Measurements from ENCODE around the gene SWT1. TPM values are rescaled to one million over a fixed set of nuclear protein-coding genes. Genes with fewer than 3 reads are reported as not detected.

The SWT1 gene
- total RNA-seq, 8 experiments from 2014 or later: 5.2 to 17.0 (median 10.7) TPM

DNA sequence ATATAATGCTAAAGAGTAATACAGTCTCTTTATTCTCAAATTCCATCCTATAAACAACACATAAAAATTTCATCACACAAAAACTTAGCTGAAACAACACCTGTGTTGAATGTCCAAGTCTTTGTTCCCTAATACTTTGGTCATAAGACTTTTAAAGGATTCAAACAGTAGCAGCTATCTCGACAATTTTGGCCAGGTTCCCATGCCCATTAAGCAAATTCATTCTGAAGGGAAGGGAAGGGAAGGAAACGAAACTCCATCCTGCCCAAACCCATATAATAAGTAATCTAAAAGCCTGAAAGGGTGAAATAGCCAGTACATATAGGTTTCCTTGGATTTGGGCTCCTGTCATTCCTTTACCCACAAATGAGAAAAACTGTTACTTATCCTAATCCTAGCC is 152.6 kb downstream of the SWT1 start:
- in situ Hi-C loops (cut with MboI; ENCODE audit: low pct_unique_long_range_greater_than_20kb in 2 of 9, low sequenced_read_pairs in 9 of 9, unreplicated experiment in 9 of 9): loop anchor here in 3 of 9 experiments (25.0 kb wide), 3 partner anchors 178 to 353 kb away; no protein-coding TSS in a partner anchor
- ATAC-seq (replicated peaks in 6 of 8): no peak
- 0 to 91% (median 50%) methylated on average over 1 to 2 of the region's 2 CpGs; no CpG with 5 or more reads in 2 of the 10 experiments for WGBS, 10 experiments
- Histone ChIP-seq H3K4me3 (no peak overlapping the region), H3K27ac (no peak overlapping the region), H3K4me1 (replicated peaks in 1 of 2) (peaks cover 11 to 32% of the 10 kb centered on the region in 2 donors)

DNA sequence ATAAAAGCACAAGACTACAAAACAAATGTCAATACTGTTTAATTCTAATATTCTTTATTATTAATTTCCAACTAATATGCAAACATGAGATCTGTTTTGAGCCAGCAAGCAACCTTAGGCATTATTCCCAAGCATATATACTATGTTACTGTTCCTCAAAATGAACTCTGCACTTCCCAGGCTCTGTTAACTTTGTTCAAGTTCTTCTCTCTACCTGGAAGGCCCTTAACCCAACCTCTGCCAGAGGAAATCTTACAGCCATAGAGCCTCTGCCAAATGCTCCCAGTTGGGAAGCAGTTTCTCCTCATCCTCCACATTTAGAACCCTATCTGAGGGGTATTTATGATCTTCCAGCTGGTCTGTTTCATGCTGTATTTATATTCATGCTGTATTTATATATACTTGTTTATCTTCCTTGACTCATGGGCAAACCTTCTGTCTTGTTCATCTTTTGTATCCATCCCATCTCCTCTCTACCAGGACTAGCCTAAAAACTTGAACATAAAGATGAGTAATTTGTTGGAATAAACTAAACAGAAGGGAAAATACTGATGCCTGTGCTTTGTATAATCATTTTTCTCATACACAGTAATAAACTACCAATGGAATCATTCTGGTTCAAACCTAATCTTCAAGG is 154.7 kb downstream of the SWT1 start:
- Histone ChIP-seq H3K27ac (no peak overlapping the region), H3K4me1 (replicated peaks in 1 of 2) (peaks cover 11 to 32% of the 10 kb centered on the region in 2 donors), H3K4me3 (no peak overlapping the region)
- no peak for ATAC-seq (replicated peaks in 6 of 8)
- in situ Hi-C loops (cut with MboI; ENCODE audit: low pct_unique_long_range_greater_than_20kb in 2 of 9, low sequenced_read_pairs in 9 of 9, unreplicated experiment in 9 of 9): loop anchor here in 3 of 9 experiments (25.0 kb wide), 3 partner anchors 176 to 351 kb away; no protein-coding TSS in a partner anchor

DNA sequence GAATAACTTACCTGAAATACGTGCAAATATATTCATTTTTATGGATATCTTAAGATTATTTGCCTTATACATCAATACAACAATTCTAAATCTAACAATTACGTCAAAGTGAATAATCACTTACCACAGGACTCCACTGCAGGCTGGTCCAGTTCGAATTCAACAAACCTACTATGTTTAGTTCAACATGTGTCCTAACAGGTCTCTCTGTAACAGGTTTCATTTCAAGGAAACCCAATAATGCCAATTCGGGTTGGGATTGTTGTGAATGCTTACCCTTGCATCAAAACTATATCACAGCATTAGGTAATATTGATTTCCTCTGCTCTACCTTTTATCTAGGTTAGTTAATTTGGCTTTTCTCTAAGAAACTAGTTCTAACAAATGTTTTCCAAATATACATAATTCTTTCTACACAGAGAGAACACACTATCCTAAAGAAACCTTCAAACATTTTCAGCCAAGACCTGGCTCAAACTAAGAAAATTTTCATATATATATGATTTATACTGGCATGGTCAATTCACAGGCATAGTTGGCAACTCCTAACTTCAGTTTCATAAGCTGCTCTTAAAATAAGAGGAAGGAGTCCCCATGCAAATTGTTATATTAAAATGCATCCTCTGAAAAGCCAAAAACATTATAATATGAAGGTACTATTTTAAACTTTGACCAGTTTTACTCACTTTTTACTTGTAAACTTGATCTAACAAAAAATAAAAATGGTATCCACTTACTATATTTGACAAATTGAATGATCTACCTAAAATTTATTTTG is 155.6 kb downstream of the SWT1 start:
- no peak for ATAC-seq (replicated peaks in 6 of 8)
- 77 to 98% (median 87%) methylated on average over 2 to 4 of the region's 4 CpGs for WGBS, 10 experiments
- Histone ChIP-seq H3K27ac (no peak overlapping the region), H3K4me3 (no peak overlapping the region), H3K4me1 (replicated peaks in 1 of 2) (peaks cover 12 to 32% of the 10 kb centered on the region in 2 donors)
- in situ Hi-C loops (cut with MboI; ENCODE audit: low pct_unique_long_range_greater_than_20kb in 2 of 9, low sequenced_read_pairs in 9 of 9, unreplicated experiment in 9 of 9): loop anchor here in 3 of 9 experiments (25.0 kb wide), 3 partner anchors 175 to 350 kb away; no protein-coding TSS in a partner anchor

DNA sequence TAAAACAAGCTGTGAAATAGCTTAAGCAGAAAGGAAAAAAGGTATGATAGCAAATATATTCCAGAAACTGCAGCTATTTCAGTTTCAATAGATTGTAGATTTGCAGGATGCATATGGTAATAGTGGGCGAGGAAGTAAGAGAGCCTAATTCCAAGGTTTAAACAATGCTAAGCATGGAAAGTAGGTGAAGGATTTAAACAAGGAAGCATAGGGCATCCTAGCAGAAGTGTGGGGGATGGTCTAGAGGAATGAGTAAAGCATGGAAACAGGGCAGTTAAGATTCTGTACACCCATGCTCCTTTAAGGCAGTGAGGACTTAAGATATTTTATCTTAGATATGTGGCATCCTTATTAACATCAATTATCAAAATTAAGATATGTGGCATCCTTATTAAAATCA is 157.4 kb downstream of the SWT1 start:
- Histone ChIP-seq H3K27ac (no peak overlapping the region), H3K4me1 (replicated peaks in 1 of 2) (peaks cover 20 to 45% of the 10 kb centered on the region in 2 donors), H3K4me3 (peak overlapping the region; percentile 66 to 95 (median 89))
- 0 to 8% (median 0%) methylated on average over 1 of the region's 1 CpG; no CpG with 5 or more reads in 3 of the 10 experiments for WGBS, 10 experiments
- in situ Hi-C loops (cut with MboI; ENCODE audit: low pct_unique_long_range_greater_than_20kb in 2 of 9, low sequenced_read_pairs in 9 of 9, unreplicated experiment in 9 of 9): loop anchor here in 3 of 9 experiments (25.0 kb wide), 3 partner anchors 173 to 348 kb away; no protein-coding TSS in a partner anchor
- ATAC-seq (replicated peaks in 6 of 8): no peak

DNA sequence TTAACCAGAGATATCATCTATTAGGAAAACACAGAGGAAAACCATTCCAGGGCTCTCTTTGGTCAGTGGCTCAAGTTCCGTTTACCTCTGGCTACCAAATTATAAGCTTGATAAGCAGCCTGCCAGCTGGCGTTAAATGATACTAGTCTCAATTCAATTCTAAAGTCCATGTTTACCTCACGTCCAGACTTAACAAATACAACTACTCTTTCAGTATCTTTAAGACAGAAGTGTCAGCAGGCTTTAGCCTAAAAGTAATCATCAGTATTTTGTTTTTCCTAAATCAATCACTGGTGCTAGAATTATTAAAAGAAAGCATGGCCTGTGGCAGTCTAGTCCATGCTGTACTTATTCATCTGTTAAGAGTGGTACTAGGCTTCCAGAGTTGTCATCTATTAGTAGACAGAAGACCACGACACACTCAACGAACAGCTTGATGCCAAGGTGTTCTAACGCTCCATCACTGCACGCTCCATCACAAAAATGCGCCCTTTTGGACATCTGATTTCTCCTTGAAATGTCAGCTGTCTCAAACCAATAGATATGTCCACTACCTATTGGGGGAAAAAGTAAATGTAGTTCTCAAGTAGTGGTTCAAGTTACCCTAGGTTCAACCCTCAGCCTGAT is 158.6 kb downstream of the SWT1 start:
- in situ Hi-C loops (cut with MboI; ENCODE audit: low pct_unique_long_range_greater_than_20kb in 2 of 9, low sequenced_read_pairs in 9 of 9, unreplicated experiment in 9 of 9): loop anchor here in 3 of 9 experiments (25.0 kb wide), 3 partner anchors 172 to 347 kb away; no protein-coding TSS in a partner anchor
- Histone ChIP-seq H3K4me1 (replicated peaks in 1 of 2) (peaks cover 20 to 45% of the 10 kb centered on the region in 2 donors), H3K4me3 (peak overlapping the region; percentile 66 to 95 (median 89)), H3K27ac (peak overlapping the region in 1 of 2 donors; percentile 96)
- WGBS, 10 experiments: 0 to 26% (median 0%) methylated on average over 2 to 8 of the region's 8 CpGs
- peak in 6 of 8 experiments; percentile 0 to 1 (median 0) for ATAC-seq (replicated peaks in 6 of 8)

DNA sequence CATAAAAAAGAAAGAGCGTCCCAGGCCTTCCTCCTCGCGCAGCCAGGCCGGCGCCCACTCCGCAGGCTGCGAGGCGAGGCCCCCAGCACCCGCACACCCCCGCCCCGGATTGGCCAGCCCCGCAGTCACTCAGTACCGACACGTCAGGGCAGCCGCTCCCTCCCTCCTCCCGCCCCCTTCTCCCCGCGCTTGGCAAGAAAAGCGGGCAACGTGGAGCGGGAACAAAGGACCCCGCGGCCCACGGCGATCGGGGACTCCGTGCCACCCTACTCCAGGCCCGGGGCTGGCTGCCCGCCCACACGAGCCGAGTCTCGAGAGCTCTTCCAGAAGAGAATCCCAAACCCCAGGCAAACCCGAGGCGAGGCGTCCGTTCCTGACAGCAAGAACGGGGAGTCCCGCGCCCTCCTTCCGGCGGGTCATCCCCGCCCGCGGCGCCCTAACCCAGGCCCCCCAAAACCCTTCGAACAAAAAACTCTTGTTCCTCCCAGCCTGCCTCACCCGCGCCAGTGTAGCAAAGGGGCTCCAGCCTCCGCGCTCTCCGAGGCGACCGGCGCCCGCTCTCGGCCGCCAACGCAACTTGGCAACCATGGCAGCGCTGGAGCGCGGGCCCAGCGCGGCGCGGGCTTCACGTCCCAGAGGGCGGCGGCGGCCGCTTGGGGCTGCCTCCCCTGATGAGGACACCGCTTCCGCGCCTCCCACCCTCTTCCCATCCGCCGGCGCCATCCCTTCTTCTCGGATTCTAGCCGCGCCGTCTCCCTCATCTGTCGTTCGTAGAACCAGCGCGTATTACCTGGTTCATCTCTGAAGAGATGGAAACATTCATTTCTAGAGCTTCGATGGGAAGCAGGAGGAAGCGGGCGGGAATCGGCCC is 159.4 kb downstream of the SWT1 start:
- H3K4me3 ChIP-seq: peak overlapping the region; percentile 66 to 95 (median 89)
- in situ Hi-C loops (cut with MboI; ENCODE audit: low pct_unique_long_range_greater_than_20kb in 2 of 9, low sequenced_read_pairs in 9 of 9, unreplicated experiment in 9 of 9): loop anchor here in 3 of 9 experiments (25.0 kb wide), 3 partner anchors 171 to 346 kb away; no protein-coding TSS in a partner anchor
- peak; percentile 53 to 79 (median 75) for ATAC-seq (replicated peaks in 6 of 8)
- H3K27ac ChIP-seq: peak overlapping the region; percentile 94 to 96
- H3K4me1 ChIP-seq (replicated peaks in 1 of 2): peaks cover 20 to 44% of the 10 kb centered on the region in 2 donors
- 0 to 5% (median 0%) methylated on average over 2 to 30 of the region's 88 CpGs; no CpG with 5 or more reads in 4 of the 10 experiments for WGBS, 10 experiments

DNA sequence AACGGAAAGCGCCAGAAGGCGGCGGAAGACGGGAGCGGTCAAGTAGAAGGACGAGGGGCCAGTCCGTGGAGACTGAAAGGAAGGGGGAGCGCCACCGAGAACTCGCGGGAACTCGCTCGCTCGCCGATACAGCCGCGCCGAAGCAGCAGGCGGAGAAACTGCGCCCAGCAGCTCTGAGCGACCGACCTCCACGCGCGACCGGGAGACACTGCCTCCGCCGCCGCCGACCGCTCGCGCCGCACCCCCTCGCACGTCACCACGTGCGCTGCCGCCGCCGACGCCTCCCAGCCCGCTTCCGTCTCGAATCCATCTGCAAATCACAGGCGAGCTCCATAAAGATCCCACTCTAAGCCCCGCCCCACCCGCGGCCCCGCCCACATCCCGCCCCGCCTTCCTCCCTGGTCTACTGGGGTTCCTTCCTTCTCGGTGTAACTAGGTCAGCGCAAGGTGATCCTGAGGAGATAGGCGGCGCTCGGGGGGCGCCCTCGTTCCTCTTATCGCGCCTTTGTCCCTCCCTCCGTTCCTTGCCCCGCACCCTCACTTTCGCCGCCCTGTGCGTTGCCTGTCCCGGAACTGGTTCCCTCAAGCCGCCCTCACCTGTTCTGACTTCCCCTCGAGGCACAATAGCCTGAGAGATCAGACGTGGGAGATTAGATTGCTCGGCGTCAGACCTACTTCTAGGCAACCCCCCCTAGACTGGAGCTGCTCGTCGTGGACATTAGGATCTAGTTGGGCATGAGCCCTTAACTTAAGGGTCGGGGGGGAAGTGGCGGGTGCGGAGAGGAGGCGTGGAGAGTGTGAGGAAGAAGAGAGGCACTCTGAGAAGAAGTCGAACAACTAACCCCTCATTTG is 160.3 kb downstream of the SWT1 start, which contains the start of gene IVNS1ABP:
IVNS1ABP (minus strand) TSS at position 210 of the 852 bp plus-strand sequence. CDS start 7,750 bp downstream, outside the sequence.
- peak; percentile 73 to 83 (median 79) for ATAC-seq (replicated peaks in 6 of 8)
- H3K4me3 ChIP-seq: peak within 1 kb of the TSS; percentile 66 to 95 (median 89)
- WGBS, 10 experiments: 0 to 16% (median 0%) methylated on average over 1 to 32 of the region's 80 CpGs; no CpG with 5 or more reads in 3 of the 10 experiments
- H3K4me1 ChIP-seq (replicated peaks in 1 of 2): peaks cover 16 to 35% of the 10 kb centered on the region in 2 donors
- in situ Hi-C loops (cut with MboI; ENCODE audit: low pct_unique_long_range_greater_than_20kb in 2 of 9, low sequenced_read_pairs in 9 of 9, unreplicated experiment in 9 of 9): loop anchor here in 3 of 9 experiments (25.0 kb wide), 3 partner anchors 170 to 345 kb away; no protein-coding TSS in a partner anchor
- peak within 1 kb of the TSS; percentile 94 to 96 for H3K27ac ChIP-seq

DNA sequence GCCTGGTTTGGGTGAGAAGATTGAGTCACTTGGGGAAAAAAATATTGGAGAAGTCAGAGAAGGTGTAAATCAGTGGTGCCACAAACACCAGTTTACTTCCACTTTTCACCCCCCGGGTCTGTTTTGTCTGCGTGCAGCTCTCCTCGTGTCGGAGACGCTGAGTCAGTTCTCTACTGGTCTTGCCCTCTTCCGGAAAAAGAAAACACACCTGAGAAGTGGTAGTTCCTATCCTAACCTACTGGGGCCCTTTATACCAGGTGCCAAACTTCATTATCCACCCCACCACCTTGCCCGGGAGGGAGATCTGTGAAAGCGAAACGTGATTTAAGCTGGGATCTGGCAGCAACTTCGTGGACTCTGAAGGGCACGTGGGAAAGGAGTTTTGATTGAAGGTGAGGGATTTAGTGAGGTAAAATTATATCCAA is 160.9 kb downstream of the SWT1 start:
- WGBS, 10 experiments: 6 to 87% (median 50%) methylated on average over 2 to 8 of the region's 11 CpGs; no CpG with 5 or more reads in 1 of the 10 experiments
- in situ Hi-C loops (cut with MboI; ENCODE audit: low pct_unique_long_range_greater_than_20kb in 2 of 9, low sequenced_read_pairs in 9 of 9, unreplicated experiment in 9 of 9): loop anchor here in 3 of 9 experiments (25.0 kb wide), 3 partner anchors 169 to 344 kb away; no protein-coding TSS in a partner anchor
- Histone ChIP-seq H3K4me1 (replicated peaks in 1 of 2) (peaks cover 16 to 29% of the 10 kb centered on the region in 2 donors), H3K27ac (peak overlapping the region; percentile 72 to 73), H3K4me3 (peak overlapping the region; percentile 66 to 95 (median 89))
- peak in 1 of 8 experiments; percentile 0 for ATAC-seq (replicated peaks in 6 of 8)

DNA sequence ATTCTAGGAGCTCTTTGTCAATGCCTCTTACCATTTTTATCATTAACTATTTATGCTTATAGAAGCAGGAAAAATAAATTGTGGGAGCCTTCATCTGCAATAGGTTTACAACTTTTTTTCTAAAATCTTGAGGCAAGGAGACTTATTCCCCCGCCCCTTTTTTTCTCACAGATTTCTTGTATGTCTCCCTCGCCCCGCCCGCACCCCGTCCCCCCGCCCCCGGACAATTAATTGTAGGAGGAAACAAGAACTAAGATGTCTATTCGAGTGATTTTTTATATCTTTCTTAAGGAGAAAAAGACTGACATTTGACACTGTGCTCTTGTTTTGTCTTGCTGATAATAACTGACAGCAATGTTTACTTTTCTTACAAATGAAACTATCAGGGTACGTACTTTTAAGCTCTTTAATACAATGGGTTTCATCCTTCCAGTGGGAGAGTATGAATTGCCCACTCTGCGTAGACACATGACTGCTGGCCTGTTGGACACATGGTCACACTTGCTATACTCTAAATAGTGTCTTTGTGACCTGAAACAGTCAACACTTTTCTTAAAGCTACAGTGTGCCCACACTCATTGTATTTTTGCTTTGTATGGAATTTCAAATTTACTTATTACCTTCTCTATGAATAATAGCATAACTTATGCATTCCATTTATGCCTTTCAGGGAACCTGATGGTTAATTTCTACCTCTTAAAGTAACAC is 161.6 kb downstream of the SWT1 start:
- Histone ChIP-seq H3K4me3 (peak overlapping the region in 2 of 5 donors; percentile 89 to 95), H3K4me1 (replicated peaks in 1 of 2) (peaks cover 12 to 22% of the 10 kb centered on the region in 2 donors), H3K27ac (no peak overlapping the region)
- ATAC-seq (replicated peaks in 6 of 8): no peak
- in situ Hi-C loops (cut with MboI; ENCODE audit: low pct_unique_long_range_greater_than_20kb in 2 of 9, low sequenced_read_pairs in 9 of 9, unreplicated experiment in 9 of 9): loop anchor here in 3 of 9 experiments (25.0 kb wide), 3 partner anchors 169 to 344 kb away; no protein-coding TSS in a partner anchor
- WGBS, 10 experiments: 40 to 100% (median 75%) methylated on average over 1 to 4 of the region's 10 CpGs; no CpG with 5 or more reads in 3 of the 10 experiments

DNA sequence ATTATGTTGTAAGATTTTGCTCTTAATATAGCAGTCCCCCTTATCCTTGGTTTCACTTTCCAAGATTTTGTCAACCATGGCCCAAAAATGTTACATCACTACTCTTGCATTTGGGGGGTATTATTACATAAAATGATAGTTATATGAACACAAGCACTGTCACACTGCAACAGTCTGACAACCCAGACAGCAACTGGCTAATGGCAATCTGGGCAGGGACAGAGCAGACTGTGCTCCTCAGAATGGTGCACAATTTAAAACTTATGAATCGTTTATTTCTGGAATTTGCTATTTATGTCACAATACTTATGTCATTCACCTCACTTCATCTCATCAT is 162.1 kb downstream of the SWT1 start:
- Histone ChIP-seq H3K27ac (no peak overlapping the region), H3K4me1 (replicated peaks in 1 of 2) (peaks cover 9 to 18% of the 10 kb centered on the region in 2 donors), H3K4me3 (no peak overlapping the region)
- no peak for ATAC-seq (replicated peaks in 6 of 8)
- in situ Hi-C loops (cut with MboI; ENCODE audit: low pct_unique_long_range_greater_than_20kb in 2 of 9, low sequenced_read_pairs in 9 of 9, unreplicated experiment in 9 of 9): loop anchor here in 3 of 9 experiments (25.0 kb wide), 3 partner anchors 168 to 343 kb away; no protein-coding TSS in a partner anchor
- WGBS, 10 experiments: 0 to 100% (median 90%) methylated on average over 1 of the region's 1 CpG; no CpG with 5 or more reads in 1 of the 10 experiments

Measured in motor neuron (in vitro differentiated cells).